Ovary (tissue), 9 donors: Measurements from ENCODE around the gene LHCGR. TPM values are rescaled to one million over a fixed set of nuclear protein-coding genes. Genes with fewer than 3 reads are reported as not detected.

Experiments
- DNase-seq, 5 donors: peaks; one replicate each; pipeline ENCODE4 v3.0.0-alpha.2; 2019 to 2020
- H3K27ac ChIP-seq, 2 donors: fragments of 200-600 bp; one replicate each; pipeline versions ENCODE4 v1.5.1 to v1.8.0; 2019 to 2022
- H3K27me3 ChIP-seq: fragments of 200-600 bp; one replicate; pipeline ENCODE4 v1.8.0; 2022
- H3K36me3 ChIP-seq: fragments of 200-600 bp; sonication (generic); one replicate; pipeline ENCODE4 v1.5.1; 2019
- H3K4me1 ChIP-seq: one replicate; pipeline ENCODE4 v1.8.1; 2013; ENCODE audit warnings: mild to moderate bottlenecking, moderate library complexity; ENCODE audit not compliant: insufficient read depth
- H3K4me3 ChIP-seq: fragments of 200-600 bp; sonication (generic); one replicate; pipeline ENCODE4 v1.5.1; 2017
- H3K9me3 ChIP-seq, 2 donors: fragments of 200-600 bp in 1 of 2; sonication (generic) in 1 of 2; one replicate each; pipeline versions ENCODE4 v1.5.1 to v1.8.1; 2013 to 2019; ENCODE audit warnings: mild to moderate bottlenecking in 1 of 2, moderate library complexity in 1 of 2
- EP300 ChIP-seq: sonication (generic); formaldehyde crosslinking; IDR thresholded peaks from one replicate; pipeline ENCODE4 v1.6.1; 2017; ENCODE audit warnings: antibody characterized with exemption
- POLR2A ChIP-seq: fragments of 450-650 bp; IDR thresholded peaks from one replicate; pipeline ENCODE4 v1.6.1; 2017; ENCODE audit warnings: antibody characterized with exemption, mild to moderate bottlenecking, moderate library complexity
- WGBS, 3 donors: extraction: QIAGEN DNeasy Blood & Tissue Kit in 1 of 3; methylation state at CpG; one replicate each; pipeline versions ENCODE4 v1.1.5 to v1.1.7; 2013 to 2017; 5-methylcytosine and 5-hydroxymethylcytosine counted together
- intact Hi-C, 4 donors: fragments of 100-400 bp; cut with DNase I; formaldehyde crosslinking; loops; one replicate each; pipeline versions ENCODE4 v1.11.0 to v1.15.1; 2022 to 2023
- polyA plus RNA-seq, 2 donors: library from polyadenylated mRNA; stranded (reverse); fragments of 200-250 nt in 1 of 2; fragments of 350-450 nt in 1 of 2; fragmentation: Illumina TruSeq in 1 of 2; extraction: RNeasy Lipid Tissue Mini Kit (QIAGEN cat#74804) in 1 of 2; gene quantifications; one replicate each; pipeline ENCODE4 v1.2.3, GENCODE V29; 2013 to 2014
- total RNA-seq, 7 donors: library from RNA; depleted of rRNA in 2 of 7; stranded (reverse); fragments of >200 nt in 2 of 7; fragmentation: NEBNext Ultra II Directional in 3 of 7; extraction: Animal tissue kit (Norgen Biotek cat#: 25700) in 3 of 7; gene quantifications; one replicate each; pipeline versions ENCODE4 v1.1.0 to v1.2.4, GENCODE V29; 2016 to 2023
- TF ChIP-seq, protein P1 (sequence below), 3 donors: fragments of 450-650 bp in 2 of 3; fragments of 200-600 bp in 1 of 3; IDR thresholded peaks; one replicate each; pipeline versions ENCODE4 v1.5.1 to v1.8.0; 2016 to 2022; ENCODE audit warnings: antibody characterized with exemption in 3 of 3, mild to moderate bottlenecking in 1 of 3
- donor health status: DM: no; HTN: no; CAD: no; lungs with moderate emphysema.
- donor health status: DM: no; HTN: no; CAD: no.
- donor health status: Bipolar disorder and iron deficiency.
- donor health status: DM: yes; HTN: yes; CAD: no.
- donor health status: DM: no; HTN: no; CAD: no.
- donor health status: DM: yes; HTN: yes; CAD: no.

LHCGR gene
- total and polyA plus RNA-seq, 9 donors, result 0.35 to 91.2 (median 1.7) TPM

DNA sequence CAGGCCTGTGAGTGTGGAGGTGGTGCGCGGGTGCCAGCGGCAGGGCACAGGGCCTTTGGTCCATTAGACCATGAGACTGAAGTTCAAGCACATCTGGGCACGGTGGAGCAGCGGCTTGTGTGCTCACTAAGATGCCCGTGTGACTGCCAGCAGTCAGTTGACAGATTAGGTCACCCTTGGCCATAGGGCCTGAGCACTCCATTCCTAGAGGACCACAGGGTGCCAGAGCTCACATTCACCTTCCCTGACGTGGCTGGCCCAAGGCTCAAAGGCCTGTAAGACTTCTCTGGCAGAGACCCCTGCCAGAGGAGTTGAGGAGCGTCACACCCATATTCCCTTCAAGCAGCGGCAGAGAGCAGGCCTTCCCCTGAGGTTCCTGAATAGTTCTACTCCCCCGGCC lies 650 bp downstream of the LHCGR start:
- no peaks in the 10 kb centered on the region for H3K27me3 ChIP-seq
- intact Hi-C loops, result no loop called here
- no peak overlapping the region for H3K27ac ChIP-seq
- H3K36me3 ChIP-seq, result no peaks in the 10 kb centered on the region
- 83 to 86% (median 86%) methylated on average over 10 of the region's 10 CpGs for WGBS, 3 donors
- H3K4me1 ChIP-seq, result peaks cover 2% of the 10 kb centered on the region
- peak in 1 of 5 donors; percentile 12 for DNase-seq
- TF ChIP-seq EP300, result no peak
- no peak for TF ChIP-seq POLR2A
- TF ChIP-seq, protein P1, sequence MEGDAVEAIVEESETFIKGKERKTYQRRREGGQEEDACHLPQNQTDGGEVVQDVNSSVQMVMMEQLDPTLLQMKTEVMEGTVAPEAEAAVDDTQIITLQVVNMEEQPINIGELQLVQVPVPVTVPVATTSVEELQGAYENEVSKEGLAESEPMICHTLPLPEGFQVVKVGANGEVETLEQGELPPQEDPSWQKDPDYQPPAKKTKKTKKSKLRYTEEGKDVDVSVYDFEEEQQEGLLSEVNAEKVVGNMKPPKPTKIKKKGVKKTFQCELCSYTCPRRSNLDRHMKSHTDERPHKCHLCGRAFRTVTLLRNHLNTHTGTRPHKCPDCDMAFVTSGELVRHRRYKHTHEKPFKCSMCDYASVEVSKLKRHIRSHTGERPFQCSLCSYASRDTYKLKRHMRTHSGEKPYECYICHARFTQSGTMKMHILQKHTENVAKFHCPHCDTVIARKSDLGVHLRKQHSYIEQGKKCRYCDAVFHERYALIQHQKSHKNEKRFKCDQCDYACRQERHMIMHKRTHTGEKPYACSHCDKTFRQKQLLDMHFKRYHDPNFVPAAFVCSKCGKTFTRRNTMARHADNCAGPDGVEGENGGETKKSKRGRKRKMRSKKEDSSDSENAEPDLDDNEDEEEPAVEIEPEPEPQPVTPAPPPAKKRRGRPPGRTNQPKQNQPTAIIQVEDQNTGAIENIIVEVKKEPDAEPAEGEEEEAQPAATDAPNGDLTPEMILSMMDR (IDR thresholded peaks at IDR 0.05), result no peak
- H3K4me3 ChIP-seq, result no peak overlapping the region
- no peaks in the 10 kb centered on the region for H3K9me3 ChIP-seq

DNA sequence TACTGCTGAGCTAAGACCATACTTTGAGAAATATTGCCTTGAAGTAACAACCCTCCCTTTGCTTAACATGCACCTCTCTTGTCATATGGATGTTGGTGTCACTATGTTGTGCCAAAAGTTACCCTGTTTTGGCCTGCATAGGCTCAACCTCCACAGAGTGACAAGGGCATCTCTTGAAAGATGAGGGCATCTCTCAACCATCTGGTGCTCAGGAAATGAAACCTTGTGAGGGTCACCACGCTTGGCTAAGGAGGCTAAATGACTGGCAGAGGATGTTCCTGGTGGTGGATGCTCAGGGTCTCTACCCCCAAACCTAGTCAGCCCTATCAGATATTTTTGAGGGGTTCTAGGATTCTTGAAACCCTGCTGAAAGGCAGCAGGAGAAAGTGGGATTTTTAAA lies 2.3 kb downstream of the LHCGR start:
- no peaks in the 10 kb centered on the region for H3K27me3 ChIP-seq
- TF ChIP-seq POLR2A (no peak), EP300 (no peak)
- TF ChIP-seq, protein P1 (IDR thresholded peaks at IDR 0.05), result no peak
- DNase-seq, result no peak
- 83 to 92% (median 90%) methylated on average over 1 of the region's 1 CpG for WGBS, 3 donors
- no peak overlapping the region for H3K27ac ChIP-seq
- H3K4me1 ChIP-seq, result peaks cover 6% of the 10 kb centered on the region
- no peak overlapping the region for H3K4me3 ChIP-seq
- intact Hi-C loops, result no loop called here
- H3K9me3 ChIP-seq, result no peaks in the 10 kb centered on the region
- H3K36me3 ChIP-seq, result no peaks in the 10 kb centered on the region

DNA sequence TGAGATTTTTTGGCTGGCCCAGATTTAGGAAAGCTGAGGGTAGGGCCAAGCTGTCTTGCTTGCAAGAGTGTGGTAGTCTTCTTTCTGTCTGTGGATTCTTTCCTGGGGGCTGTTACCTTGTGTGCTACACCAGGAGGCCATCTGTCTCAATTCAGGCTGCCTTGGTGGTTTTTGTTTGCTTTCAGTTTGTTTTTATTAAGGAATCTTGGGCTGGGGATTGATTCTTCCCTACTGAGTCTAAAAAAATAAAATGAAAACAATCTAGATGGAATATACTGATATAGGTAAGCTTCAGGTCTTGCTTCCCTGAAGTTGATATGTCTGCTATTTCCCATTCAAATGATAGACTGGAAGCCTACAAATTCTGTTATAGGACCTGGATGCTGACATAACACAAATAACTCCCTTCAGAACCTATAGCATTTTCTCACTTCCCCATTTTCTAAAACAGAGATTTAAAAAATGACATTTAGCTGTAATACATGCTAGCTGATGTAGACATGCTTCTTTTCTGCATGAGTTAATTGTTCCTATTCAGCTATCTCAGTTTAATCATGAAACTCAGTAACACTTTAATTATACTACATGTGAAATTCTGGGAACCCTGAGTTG lies 5.3 kb downstream of the LHCGR start:
- no peak for TF ChIP-seq EP300
- no peak for TF ChIP-seq POLR2A
- TF ChIP-seq, protein P1 (IDR thresholded peaks at IDR 0.05), result no peak
- no peaks in the 10 kb centered on the region for H3K27me3 ChIP-seq
- intact Hi-C loops, result no loop called here
- H3K4me3 ChIP-seq, result no peak overlapping the region
- no peaks in the 10 kb centered on the region for H3K9me3 ChIP-seq
- H3K27ac ChIP-seq, result no peak overlapping the region
- H3K4me1 ChIP-seq, result peaks cover 6% of the 10 kb centered on the region
- no peaks in the 10 kb centered on the region for H3K36me3 ChIP-seq
- no peak for DNase-seq

DNA sequence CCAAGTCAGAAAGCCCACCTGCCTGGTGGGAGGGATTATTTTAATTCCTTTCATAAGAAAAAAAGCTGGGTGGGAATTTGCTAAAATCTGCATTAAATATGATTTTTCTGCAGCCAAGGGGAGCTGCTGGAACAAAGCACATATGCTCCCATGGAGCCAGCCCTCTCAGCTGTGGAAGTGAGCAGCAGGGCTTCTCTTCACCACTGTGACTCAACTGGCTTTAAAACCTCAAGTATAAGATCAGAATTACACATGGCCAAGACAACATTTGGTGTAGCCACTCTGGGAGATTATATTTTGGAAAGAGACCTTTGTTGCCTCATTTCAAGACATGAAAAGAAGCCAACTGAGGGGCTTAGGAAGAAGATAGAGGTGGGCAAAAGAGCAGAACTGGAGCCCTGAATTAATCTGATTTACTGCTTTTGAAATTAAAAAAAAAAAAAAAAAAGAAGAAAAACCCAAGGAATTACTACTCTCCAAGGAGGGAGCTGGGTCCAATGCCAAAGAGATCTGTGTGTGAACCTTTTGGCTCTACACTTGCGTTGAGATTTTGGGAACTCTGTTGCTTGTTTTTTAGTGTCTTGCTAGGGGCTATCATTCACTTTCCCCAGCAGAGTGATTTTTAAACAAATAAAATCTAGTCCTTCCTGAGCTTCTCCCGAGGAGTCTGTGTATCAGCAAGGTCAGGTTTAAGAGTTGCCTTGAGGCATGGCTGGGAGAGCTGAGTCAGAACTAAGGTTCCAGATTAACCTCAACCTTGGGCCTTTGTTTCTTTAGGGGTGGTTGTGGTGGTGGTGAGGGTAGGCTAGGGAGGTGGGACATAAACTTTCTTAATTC lies 6.0 kb downstream of the LHCGR start:
- H3K27ac ChIP-seq, result no peak overlapping the region
- H3K36me3 ChIP-seq, result no peaks in the 10 kb centered on the region
- peaks cover 6% of the 10 kb centered on the region for H3K4me1 ChIP-seq
- no peak overlapping the region for H3K4me3 ChIP-seq
- intact Hi-C loops, result no loop called here
- WGBS, 3 donors, result 15 to 28% (median 20%) methylated on average over 2 of the region's 2 CpGs
- no peaks in the 10 kb centered on the region for H3K9me3 ChIP-seq
- no peaks in the 10 kb centered on the region for H3K27me3 ChIP-seq
- no peak for TF ChIP-seq POLR2A
- TF ChIP-seq, protein P1 (IDR thresholded peaks at IDR 0.05), result no peak
- TF ChIP-seq EP300, result no peak
- no peak for DNase-seq
